DMS153 treated with DMSO at 0.1 percent for 48 hours (cell line): ENCODE results near the gene U2AF1.
"Not testable (repeated sequence)": the region's sequence is repeated elsewhere in the genome, so short reads cannot be mapped to it uniquely, and the experiment has no call there.

ENCODE experiments used
- DNase-seq: peaks from one replicate; lab custom pipeline; 2025; ENCODE audit not compliant: unreplicated experiment; lab: John Stamatoyannopoulos, UW

U2AF1 gene

GRCh38 chr21:43082587-43083300 is 24.6 kb downstream of the U2AF1 start:
- not testable (repeated sequence) for DNase-seq

- DNase-seq, result not testable (repeated sequence)
Measured at GRCh38 chr21:43076643-43077042, 30.7 kb downstream of the U2AF1 start.

GRCh38 chr21:43076023-43076637 is 31.2 kb downstream of the U2AF1 start:
- DNase-seq, result not testable (repeated sequence)

- not testable (repeated sequence) for DNase-seq
Measured at GRCh38 chr21:43075170-43076022, 32.0 kb downstream of the U2AF1 start, which contains the start of gene CBS. CBS (minus strand) TSS chr21:43075835; CDS start chr21:43072193, 3,642 bp downstream.

- DNase-seq, result not testable (repeated sequence)
Measured at GRCh38 chr21:43074401-43075169, 32.8 kb downstream of the U2AF1 start.

- DNase-seq, result not testable (repeated sequence)
Measured at GRCh38 chr21:43072742-43073141, 34.6 kb downstream of the U2AF1 start.

- not testable (repeated sequence) for DNase-seq
Measured at GRCh38 chr21:43069682-43070081, 37.7 kb downstream of the U2AF1 start.

GRCh38 chr21:43068065-43068464 is 39.3 kb downstream of the U2AF1 start:
- DNase-seq, result not testable (repeated sequence)

GRCh38 chr21:43066690-43067089 is 40.7 kb downstream of the U2AF1 start:
- DNase-seq, result not testable (repeated sequence)

GRCh38 chr21:43065991-43066390 is 41.4 kb downstream of the U2AF1 start:
- not testable (repeated sequence) for DNase-seq

GRCh38 chr21:43064265-43064917 is 43.0 kb downstream of the U2AF1 start:
- not testable (repeated sequence) for DNase-seq

GRCh38 chr21:43062955-43063664 is 44.3 kb downstream of the U2AF1 start:
- not testable (repeated sequence) for DNase-seq

- not testable (repeated sequence) for DNase-seq
Measured at GRCh38 chr21:43053112-43053511, 54.3 kb downstream of the U2AF1 start.

- DNase-seq, result not testable (repeated sequence)
Measured at GRCh38 chr21:43045876-43046821, 61.2 kb downstream of the U2AF1 start.

- not testable (repeated sequence) for DNase-seq
Measured at GRCh38 chr21:43045165-43045875, 62.0 kb downstream of the U2AF1 start.

GRCh38 chr21:43044547-43044946 is 62.8 kb downstream of the U2AF1 start:
- DNase-seq, result not testable (repeated sequence)

GRCh38 chr21:43043291-43043690 is 64.1 kb downstream of the U2AF1 start:
- not testable (repeated sequence) for DNase-seq
